NCI-H2171 (cell line): ENCODE measurements around the gene IRX4.

Experiments
- DNase-seq: peaks from one replicate; lab custom pipeline; 2025; lab: John Stamatoyannopoulos, UW

IRX4 gene

DNA sequence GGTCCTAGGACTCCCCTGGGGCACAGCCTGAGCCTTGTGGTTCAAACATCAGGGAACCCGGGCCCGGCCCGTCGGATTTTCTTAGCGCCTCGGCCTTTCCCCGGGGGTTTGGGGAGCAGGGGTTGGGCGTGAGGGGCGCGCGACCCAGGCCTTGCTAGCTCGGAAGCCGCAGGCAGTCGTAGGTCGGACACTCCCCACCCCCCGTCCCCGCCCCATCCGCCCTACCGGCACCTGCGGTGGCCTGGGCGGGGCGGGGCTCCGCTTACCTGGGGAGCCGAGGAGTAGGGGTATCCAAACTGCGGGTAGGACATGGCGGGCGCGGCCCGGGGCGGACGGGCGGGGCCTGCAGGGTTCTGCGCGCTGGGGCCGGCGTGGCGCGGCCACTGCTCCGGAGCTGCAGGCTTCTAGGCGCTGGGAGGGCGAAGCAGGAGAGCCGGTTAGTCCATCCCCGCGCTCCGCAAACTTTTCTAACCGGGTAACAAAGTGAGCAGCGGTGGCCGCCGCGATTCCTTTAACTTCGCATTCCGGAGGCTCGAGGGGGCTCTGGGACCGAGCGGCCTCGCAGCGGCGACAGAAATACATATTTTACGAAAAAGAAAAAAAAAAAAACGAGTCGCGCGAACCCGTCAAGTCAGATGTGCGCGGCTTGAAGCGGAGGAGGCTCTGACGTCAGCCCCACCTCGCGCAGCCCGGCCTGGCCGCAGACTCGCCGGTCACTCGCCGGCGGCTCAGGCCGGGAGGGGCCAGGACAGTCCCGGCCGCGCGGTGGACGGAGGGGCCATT lies at the start of gene IRX4:
Gene IRX4 (minus strand): TSS at position 589 of the 783 bp plus-strand sequence. CDS start 278 bp downstream, at position 311.
- DNase-seq = peak; percentile 26

DNA sequence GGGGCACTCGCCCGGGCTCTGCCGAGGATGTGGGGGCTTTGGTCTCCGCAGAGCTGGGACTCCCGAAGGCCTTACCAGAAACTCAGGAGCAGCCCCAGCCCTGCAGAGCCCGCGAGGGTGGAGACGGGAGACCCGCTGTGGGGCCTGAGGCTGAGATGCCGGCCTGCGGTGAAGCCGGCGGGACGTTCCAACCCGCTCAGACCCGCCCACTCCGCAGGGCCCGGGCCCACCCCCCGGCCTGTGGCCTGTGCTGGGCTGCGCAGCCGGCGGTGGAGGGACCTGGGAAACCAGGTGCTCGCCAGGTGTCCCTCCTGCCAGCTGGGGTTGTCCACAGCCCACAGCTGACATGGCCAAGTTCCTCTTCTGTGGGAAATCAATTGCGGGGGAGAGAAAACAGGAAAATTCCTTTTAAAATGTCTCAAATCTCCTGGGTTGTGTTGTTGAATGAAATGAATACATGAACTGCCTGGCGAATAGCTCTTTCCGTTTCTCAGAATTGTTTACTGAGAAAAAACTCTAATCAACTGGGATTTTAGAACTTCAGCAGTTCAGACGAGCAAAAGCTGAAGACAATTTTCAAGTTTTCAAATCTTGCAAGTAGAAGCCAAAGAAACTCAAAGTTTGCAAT lies 49.0 kb upstream of the IRX4 start:
- no peak for DNase-seq

DNA sequence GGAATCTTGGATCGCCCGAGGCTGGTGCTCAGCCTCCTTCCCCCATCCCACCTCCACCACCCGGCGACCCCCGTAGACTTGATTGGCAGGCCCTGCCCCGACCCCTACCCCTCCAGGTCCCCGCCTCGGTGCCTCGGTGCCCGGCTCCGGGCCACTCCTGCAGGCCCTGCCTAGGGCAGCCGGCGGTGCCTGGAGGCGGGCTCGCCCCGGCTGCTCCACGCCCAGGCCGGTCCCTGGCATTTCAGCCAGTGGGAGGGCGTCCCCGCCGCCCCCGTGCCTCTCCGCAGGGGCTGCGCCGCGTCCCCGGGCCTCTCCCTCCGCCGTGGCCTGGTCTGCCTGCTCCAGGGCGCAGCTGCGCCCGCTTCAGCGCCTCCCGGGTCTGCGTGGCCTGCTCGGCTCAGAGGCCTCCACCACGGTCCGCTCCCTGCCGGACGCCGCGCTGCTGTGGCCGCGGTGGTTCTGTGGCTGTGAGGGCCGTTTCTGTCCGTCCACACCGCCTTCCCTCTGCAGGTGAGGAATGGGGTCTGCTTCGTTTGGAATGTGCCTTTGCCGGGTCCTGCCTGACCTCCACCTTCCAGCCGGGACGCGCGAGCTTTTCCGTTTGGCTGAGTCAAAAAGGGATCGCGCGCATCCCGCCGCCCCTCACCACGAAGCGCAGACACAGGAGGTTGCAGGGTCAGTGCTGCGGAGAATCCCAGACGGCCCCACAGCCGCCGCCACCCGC lies 48.3 kb upstream of the IRX4 start:
- DNase-seq = no peak

DNA sequence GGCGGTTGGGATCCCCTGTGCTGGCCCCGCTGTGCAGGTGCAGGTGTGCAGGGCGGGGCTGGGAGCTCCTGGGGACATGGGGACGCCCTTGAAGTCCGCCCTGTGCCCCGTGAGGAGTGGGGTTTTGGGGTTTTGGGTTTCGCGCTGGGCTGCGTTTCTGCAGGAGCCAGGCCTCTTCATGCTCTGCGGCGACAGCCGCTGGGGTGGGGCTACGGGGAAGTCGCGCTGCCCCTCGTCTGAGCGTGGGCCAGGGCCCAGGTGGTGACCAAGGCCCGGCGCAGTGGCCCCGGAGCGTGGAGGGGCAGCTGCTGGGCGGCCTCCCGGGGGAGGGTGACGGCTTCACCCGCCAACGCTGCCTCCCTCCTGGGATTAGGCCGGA lies 47.8 kb upstream of the IRX4 start:
- no peak for DNase-seq

DNA sequence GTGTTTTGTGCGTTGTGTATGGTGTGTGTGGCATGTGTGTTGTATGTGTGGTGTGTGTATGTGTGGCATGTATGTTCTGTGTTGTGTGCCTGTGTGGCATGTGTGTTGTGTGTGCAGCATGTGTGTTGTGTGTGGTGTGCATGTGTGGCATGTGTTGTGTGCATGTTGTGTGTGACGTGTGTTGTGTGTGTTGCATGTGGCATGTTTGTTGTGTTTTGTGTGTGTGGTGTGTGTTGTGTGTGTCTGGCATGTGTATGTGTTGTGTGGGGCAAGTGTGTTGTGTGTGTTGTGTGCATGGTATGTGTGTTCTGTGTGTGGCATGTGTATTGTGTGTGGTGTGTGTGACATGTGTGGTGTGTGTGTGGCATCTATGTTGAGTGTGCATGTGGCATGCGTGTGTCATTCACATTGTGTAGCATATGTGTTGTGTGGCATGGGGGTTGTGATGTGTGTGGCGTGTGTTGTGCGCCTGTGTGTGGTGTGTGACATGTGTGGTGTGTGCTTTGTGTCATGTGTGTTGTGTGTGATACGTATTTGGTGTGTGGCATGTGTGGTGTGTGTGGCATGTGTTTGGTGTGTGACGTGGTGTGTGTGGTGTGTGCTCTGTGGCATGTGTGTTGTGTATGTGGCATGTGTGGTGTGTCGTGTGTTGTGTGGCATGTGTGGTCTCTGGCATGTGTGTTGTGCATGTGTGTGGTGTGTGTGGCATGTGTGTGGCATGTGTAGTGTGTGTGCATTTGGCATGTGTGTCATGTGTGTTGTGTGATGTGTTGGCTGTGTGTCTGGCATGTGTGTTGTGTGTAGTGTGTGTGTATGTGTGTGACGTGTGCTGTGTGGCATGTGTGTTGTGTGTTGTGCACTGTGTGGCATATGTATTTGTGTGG lies 46.6 kb upstream of the IRX4 start:
- no peak for DNase-seq

DNA sequence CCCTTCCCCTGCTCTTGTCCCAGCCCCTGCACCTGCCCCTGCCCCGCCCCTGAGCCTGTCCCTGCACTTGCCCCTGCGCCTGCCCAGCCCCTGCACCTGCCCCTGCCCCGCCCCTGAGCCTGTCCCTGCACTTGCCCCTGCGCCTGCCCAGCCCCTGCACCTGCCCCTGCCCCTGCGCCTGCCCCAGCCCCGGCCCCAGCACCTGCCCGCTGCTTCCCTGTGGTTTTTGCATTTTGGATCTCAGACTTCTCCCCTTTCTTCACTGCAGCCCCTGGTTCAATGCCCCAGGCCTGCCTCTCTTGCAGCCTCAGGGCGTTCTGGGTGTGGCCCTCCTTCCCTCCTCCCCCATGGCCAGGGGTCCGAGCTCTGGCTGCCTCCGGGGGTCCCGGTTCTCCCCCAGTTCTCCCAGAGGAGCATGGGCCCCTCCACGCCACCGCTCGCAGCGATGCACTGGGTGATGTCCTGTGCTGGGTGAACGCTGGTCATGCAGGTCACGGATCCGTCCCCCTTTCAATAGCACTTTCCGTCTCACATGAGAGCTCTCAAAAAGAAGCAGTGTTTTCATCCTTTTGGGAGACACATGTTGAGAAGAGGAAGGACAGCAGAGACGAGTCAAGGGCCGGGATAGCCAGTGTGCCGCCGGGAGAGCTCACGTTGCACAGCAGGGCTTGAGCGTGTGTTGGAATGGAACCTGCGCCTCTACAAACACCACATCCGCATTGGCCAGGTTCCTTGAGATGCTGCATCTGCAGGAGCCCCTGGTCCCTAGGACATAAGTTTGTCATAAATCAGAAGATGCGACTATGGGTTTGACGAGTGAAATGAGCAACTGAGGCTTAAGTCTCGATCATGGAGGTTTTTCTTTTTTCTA lies 44.0 kb upstream of the IRX4 start:
- no peak for DNase-seq

DNA sequence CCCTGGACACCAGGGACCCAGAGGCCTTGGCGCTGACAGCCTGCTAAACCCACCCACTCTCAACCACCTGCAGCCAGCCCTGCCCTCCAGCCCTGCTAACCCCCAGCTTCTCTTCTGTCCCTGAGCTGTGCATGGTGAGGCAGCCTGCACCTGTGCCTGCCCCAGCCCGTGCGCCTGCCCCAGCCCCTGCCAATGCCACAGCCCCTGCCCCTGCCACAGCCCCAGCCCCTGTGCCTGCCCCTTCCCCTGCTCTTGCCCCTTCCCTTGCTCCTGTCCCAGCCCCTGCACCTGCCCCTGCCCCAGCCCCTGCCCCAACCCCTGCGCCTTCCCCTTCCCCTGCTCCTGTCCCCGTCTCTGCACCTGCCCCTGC lies 43.3 kb upstream of the IRX4 start:
- no peak for DNase-seq

DNA sequence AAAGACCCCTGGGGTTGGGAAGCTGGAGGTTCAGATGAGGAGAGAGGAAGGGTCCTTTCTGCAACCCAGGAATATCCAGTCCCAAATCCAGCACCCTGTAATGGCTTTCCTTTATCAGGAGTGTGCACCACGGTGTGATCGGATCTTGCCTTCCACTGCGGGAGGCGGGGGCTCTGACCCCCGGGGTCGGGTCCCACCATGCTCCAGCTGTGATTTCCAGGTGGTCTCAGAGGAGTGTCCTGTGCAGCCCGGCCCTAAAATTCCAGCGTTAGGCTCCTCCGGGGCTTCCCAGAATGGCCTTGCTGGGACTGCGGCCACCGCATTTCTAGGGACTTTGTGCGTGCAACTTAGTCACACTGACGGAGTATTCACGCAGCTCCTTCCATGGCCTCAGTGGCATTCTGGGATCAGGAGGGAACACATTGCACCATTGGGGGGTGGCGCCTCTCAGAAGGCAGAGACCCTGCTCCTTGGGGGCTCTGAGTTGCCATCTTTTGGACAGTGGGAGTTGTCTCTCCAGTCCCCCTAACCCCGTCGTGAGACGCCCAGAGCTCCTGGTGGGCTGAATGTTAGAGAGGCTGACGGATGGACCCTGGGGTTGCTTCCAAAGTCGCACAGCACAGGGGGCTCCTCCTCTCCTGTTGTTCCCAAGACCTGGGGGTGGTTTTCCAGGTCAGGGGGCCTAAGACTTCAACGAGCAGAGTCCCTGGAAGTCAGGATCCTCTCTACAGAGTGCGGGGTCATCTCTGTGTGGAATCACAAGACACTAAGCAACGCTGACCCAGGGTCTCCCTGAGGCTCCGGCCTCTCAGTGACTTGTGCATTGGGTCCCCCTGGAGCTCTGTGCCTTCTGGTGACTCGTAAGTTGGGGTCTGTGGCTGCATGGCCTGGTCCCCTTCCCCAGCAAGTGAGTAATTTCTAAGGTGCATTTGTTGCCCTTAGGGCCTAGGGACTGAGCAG lies 42.7 kb upstream of the IRX4 start:
- no peak for DNase-seq

DNA sequence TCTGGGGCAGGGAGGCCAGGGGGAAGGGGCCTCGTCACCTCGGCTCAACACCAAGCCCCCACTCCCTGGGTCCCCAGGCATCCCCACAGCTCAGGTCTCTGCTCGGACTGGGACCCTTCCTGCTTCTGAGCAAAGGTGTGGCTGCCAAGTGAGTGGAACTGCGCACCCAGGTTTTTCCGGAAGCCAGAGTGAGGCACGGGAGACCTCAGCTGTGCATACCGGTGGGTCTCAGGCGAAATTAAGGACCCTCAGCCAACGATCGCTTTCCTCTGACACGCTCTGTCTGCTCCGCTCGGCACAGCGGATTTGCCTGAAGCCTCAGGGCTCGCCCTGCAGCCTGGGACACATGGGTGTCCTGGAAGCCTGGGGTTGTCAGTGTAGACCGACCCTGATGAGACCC lies 41.0 kb upstream of the IRX4 start:
- no peak for DNase-seq

DNA sequence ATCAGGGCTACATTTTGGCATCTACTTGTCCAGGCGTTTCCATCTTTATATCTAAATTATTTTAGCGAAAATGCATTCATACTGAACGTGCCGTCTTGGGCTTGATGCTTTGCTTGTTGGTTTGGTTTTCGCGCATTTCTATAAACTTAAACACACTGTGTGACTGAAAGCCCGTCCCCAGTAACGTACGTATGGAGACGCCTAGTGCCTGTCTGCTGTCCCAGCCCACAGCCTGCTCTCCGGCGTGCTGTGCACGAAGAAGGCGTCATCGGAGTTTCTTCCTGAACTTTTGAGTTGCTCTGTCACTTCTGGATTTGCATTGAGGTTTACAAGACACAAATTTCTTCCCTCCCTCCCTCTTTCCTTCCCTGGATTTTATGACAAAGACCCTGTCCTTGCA lies 40.6 kb upstream of the IRX4 start:
- no peak for DNase-seq

DNA sequence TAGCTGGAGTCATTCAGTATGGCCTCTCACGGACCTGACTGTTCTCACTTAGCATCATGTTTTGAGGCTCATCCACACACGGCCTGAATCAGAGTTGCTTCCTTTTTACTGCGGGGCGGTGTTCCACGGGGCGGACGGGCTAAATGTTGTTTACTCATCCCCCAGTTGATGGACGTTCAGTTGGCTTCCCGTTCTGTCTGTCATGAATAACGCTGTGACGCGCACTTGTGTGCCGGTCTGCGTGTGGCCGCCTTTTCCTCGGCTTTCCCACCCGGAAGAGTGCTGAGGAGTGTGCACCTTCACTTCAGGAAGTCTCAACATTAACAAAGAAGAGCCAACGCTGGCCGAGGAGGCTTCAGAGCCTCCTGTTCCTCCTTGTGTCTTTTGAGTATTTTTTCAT lies 39.0 kb upstream of the IRX4 start:
- DNase-seq = no peak

DNA sequence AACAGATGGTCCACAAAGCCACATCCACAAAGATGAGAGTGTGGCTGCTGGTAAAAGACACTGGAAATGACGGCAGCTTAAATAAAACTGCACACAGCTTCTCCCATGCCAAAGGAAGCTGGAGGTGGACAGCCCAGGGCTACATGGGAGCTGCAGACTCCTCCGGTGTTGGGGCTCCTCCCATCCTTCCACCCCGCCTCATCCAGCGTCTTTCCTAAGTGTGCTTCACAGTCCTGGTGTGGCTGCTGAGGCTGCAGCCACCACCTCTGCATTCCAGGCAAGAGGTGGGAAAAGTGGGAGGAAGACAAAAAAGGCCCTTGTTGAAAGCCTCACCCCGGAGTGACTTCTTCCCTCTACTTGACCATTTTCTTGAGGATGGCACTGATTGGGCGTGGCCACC lies 37.0 kb upstream of the IRX4 start:
- DNase-seq = no peak

DNA sequence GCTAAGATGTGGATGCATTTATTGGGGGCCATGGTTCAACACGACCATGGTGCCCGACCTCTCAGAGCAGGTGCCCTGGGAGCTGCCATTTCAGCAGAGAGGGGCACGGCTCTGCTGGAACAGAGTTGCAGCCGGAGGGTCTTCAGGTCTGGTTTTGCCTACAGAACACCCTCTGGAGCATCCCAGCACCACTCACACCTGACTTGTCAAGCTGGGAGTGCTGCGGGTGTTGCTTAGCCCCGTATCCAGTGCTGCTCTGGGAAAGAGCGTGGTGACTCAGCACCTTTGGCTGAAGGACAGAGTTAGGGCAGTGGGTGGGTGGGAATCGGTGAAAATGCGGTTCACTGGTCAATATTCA lies 36.5 kb upstream of the IRX4 start:
- no peak for DNase-seq

DNA sequence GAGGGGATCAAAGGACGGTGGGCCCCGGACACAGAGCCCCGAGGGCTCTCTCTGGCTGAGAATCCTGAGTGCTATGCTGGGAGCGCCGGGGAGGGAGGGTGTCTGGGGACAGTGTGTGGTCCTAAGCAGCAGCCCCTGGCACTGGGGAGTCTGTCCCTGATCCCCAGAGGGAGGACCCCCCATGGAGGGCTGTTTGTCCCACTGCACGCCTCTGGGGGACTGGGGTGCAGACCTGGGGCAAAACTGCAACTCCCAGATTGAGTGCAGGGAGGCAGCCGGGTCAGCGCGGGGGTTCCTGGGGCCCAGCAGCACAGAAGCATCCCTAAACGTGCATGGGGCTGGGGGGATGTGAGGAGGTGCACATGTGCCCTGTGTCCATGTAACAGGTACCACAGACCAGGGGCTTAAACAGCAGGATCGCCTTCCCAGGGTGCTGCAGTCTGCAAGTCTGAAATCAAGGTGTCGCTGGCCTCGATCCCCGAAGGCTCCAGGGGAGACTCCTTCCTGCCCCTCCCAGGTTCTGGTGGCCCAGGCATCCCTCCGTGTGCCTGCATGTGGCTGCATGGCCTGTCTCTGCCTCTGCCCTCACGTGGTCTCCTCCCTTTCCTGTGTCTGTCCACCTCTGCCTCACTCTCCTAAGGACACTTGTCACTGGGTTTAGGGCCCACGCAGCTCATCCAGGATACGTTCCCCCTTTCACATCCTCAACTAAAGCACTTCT lies 35.9 kb upstream of the IRX4 start:
- DNase-seq = no peak

DNA sequence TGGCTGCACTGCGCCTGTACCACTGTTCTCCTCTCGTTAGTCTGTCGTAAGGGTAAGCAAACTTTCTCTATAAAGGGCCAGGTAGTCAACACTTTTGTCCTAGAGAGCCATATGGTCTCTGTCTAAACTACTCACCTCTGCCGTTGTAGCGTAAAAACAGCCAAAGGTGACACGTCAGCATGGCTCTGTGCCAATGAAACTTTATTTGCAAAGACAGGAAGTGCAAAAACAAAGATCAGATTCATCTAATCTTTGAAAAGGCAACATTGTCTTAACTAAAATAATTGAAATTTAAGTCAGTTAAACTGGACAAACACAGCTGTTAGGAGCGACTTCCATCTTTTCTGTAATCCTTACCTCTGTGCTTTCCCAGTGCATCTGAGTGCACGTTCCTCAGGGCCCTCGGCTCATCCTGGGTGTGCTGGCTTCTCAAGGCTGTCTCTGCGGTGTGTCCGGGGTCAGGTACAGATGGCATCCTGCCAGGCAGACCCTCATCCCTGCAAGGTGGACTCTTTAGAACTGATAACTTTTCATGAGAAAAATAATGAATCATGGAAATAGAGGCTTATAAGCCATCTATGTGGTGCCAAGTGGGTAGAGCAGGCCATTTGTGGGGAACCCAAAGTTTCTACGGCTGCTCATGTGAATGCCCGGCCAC lies 35.2 kb upstream of the IRX4 start:
- peak; percentile 26 for DNase-seq

DNA sequence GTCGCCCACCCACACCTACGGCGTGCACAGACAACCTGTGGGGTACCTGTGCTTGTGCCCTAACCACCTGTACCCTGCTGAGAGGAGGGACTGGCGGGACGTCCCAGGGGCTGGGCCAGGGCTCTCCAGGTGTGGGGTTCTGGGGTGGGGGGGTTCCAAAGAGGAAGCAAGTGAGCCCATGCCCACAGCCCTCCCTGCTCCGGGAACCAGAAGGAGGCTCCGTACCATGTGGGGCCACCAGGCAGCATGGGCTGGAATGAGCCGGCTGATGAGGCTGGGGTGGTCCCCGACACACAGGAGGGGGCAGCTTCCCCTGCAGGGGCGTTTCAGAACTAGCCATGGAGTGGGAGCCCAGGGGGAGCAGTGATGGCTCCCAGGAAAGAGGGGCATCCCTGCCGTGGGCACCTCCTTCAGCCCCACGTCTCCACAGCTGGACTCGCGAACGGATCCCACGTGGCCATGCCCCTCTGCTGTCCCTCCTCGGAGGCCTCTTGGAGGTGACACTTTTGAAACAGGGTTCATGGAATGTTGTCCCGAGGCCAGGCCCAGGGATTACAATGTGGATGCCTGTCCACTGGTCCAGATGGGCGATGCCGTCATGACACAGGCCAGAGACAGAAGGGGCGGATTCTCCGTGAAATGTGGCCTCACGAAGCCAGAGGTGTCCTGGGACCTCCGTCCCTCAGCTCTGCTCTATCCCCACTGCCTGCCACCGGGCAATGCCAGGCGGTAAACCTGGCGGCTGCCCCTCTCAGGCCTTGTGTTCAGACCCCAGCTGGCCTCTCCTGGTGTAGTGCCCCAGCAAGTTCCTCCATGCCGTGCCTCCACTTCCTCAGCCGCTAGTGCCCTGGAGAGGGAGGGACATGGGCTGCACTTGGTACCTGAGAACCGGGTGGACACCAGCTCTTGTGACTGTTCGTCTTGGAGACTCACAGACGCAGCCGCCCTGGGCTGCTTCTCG lies 33.6 kb upstream of the IRX4 start:
- no peak for DNase-seq

DNA sequence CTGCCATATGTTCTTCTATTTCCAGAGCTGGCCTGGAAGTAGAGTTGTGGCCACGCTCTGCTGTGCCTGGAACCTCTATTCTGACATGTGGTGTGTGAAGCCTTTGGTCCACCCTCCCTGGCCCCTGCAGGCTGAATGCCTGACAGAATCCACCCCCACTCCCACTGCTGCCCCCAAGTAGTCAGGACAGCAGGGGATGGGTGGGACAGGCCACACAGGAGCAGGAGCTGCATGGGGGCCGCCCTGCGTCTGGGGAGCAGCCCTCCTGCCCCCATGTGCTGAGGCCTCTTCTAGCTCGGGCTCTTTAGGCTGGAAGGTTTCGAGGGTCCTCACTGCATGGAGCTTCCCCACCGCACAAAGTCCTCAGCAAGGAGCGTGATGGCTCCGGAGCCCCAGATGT lies 32.6 kb upstream of the IRX4 start:
- DNase-seq = no peak

DNA sequence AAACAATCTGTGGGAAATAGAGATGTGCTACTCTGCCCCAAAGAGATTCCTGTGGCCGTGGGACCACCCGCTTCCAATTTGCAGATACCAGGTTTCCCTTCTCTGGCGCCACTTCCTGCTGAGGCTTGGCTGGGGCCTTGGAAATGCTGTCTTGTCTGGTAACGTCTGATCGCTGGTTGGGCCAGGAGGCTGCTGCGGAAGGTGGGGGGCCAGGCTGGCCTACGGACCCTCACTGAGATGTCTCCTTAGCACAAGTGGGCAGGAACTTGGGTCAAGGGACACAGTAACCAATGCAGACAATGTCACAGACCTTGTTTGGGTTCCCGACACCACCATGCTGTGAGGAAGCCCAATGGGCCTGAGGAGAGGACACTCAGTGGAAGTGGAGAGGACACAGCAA lies 31.7 kb upstream of the IRX4 start:
- no peak for DNase-seq
